HG03342 (cell line): ENCODE data around the gene SOWAHD.
"Not testable (repeated sequence)": the region's sequence is repeated elsewhere in the genome, so short reads cannot be mapped to it uniquely, and the experiment has no call there.

Experiments used
- ATAC-seq: cut with Tn5 transposase; IDR thresholded peaks from one replicate; pipeline ENCODE4 v1.9.1; 2021; ENCODE audit warnings: mild to moderate bottlenecking, moderate library complexity; ENCODE audit not compliant: unreplicated experiment

The SOWAHD gene

GRCh38 chrX:119757979-119758730 is at the start of gene SOWAHD:
Gene SOWAHD (plus strand): TSS chrX:119758588. CDS start chrX:119758668, 80 bp downstream.
- no peak for ATAC-seq

GRCh38 chrX:119708936-119709335 is 49.5 kb upstream of the SOWAHD start:
- ATAC-seq: no peak

- no peak for ATAC-seq
These were observed 48.8 kb upstream of the SOWAHD start for GRCh38 chrX:119709630-119710029.

GRCh38 chrX:119721487-119721886 is 36.9 kb upstream of the SOWAHD start:
- ATAC-seq: no peak

- no peak for ATAC-seq
These were observed 36.5 kb upstream of the SOWAHD start for GRCh38 chrX:119721926-119722325.

- no peak for ATAC-seq
These were observed 31.4 kb upstream of the SOWAHD start for GRCh38 chrX:119726900-119727555.

GRCh38 chrX:119728487-119728886 is 29.9 kb upstream of the SOWAHD start:
- no peak for ATAC-seq

GRCh38 chrX:119729408-119730201 is 28.8 kb upstream of the SOWAHD start:
- ATAC-seq: peak; percentile 72

GRCh38 chrX:119734897-119735339 is 23.5 kb upstream of the SOWAHD start:
- ATAC-seq: no peak

GRCh38 chrX:119735467-119735866 is 22.9 kb upstream of the SOWAHD start:
- no peak for ATAC-seq

- no peak for ATAC-seq
These were observed 22.1 kb upstream of the SOWAHD start for GRCh38 chrX:119736206-119736764.

GRCh38 chrX:119738742-119739141 is 19.6 kb upstream of the SOWAHD start:
- ATAC-seq: no peak

GRCh38 chrX:119745283-119745848 is 13.0 kb upstream of the SOWAHD start:
- no peak for ATAC-seq

GRCh38 chrX:119750131-119750530 is 8.3 kb upstream of the SOWAHD start:
- ATAC-seq: not testable (repeated sequence)

- not testable (repeated sequence) for ATAC-seq
These were observed 7.6 kb upstream of the SOWAHD start for GRCh38 chrX:119750751-119751150.

GRCh38 chrX:119753001-119753400 is 5.4 kb upstream of the SOWAHD start:
- no peak for ATAC-seq

- ATAC-seq: no peak
These were observed 4.6 kb upstream of the SOWAHD start for GRCh38 chrX:119753639-119754257.

GRCh38 chrX:119755981-119756533 is 2.3 kb upstream of the SOWAHD start:
- ATAC-seq: peak; percentile 76

GRCh38 chrX:119756926-119757635 is 1.3 kb upstream of the SOWAHD start:
- no peak for ATAC-seq

- ATAC-seq: no peak
These were observed 776 bp upstream of the SOWAHD start for GRCh38 chrX:119757646-119757978.
